SH-SY5Y (cell line): Measurements from ENCODE around the gene TCP11.

ENCODE experiments used
- GATA2 ChIP-seq: IDR thresholded peaks from 2 replicates; pipeline ENCODE4 v1.6.1; 2011; ENCODE audit warnings: mild to moderate bottlenecking, low read depth, low read length
- GATA3 ChIP-seq: IDR thresholded peaks from 2 replicates; pipeline ENCODE4 v1.6.1; 2011; ENCODE audit warnings: low read depth, mild to moderate bottlenecking, low read length, moderate library complexity

DNA sequence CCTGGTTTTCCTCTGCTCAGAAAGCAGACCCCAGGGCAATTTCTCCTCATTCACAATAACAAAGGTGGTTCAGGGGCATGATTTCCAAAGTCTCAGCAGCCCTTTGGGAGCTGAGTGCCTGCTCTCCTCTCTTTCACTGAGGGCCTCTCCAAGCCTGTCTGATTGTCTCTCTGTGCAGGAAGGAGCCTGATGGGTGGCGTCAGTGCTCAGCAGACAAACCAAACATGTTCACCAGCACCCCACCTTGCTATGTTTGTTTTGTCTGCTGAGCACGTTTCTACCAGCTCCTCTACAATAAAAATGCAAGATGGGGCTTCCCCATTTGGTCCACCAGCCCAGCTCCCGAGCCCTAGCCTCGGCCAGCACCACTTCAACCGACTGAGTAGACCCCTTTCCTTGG, 25.4 kb upstream of the TCP11 start:
- TF ChIP-seq GATA2 (no peak), GATA3 (no peak)
